ENCODE results near the gene C2orf72.
A peak's percentile ranks its signal among the peaks of the same experiment; 100 is the strongest.
"Not testable (repeated sequence)": the region's sequence is repeated elsewhere in the genome, so short reads cannot be mapped to it uniquely, and the experiment has no call there.

The C2orf72 gene

GRCh38 chr2:231015478-231015877, 21.8 kb upstream of the C2orf72 start:
- no peak for DNase-seq (ENCODE audit: low spot score)

GRCh38 chr2:231015926-231016325, 21.4 kb upstream of the C2orf72 start:
- no peak for DNase-seq (ENCODE audit: low spot score)

GRCh38 chr2:231016566-231017230, 20.6 kb upstream of the C2orf72 start:
- no peak for DNase-seq (ENCODE audit: low spot score)

- DNase-seq (ENCODE audit: low spot score) = no peak
Observed at GRCh38 chr2:231017231-231017598, 20.1 kb upstream of the C2orf72 start.

- no peak for DNase-seq (ENCODE audit: low spot score)
Observed at GRCh38 chr2:231018184-231018583, 19.1 kb upstream of the C2orf72 start.

GRCh38 chr2:231025059-231025458, 12.3 kb upstream of the C2orf72 start:
- not testable (repeated sequence) for DNase-seq (ENCODE audit: low spot score)

GRCh38 chr2:231028889-231029288, 8.4 kb upstream of the C2orf72 start:
- DNase-seq (ENCODE audit: low spot score) = no peak

- no peak for DNase-seq (ENCODE audit: low spot score)
Observed at GRCh38 chr2:231029563-231029962, 7.8 kb upstream of the C2orf72 start.

- DNase-seq (ENCODE audit: low spot score) = no peak
Observed at GRCh38 chr2:231030725-231031124, 6.6 kb upstream of the C2orf72 start.

- DNase-seq (ENCODE audit: low spot score) = no peak
Observed at GRCh38 chr2:231032575-231033140, 4.7 kb upstream of the C2orf72 start.

GRCh38 chr2:231033147-231034132, 3.9 kb upstream of the C2orf72 start:
- no peak for DNase-seq (ENCODE audit: low spot score)

- no peak for DNase-seq (ENCODE audit: low spot score)
Observed at GRCh38 chr2:231034291-231034882, 2.9 kb upstream of the C2orf72 start.

- DNase-seq (ENCODE audit: low spot score) = no peak
Observed at GRCh38 chr2:231036131-231036530, 1.2 kb upstream of the C2orf72 start.

GRCh38 chr2:231036578-231037106, 681 bp upstream of the C2orf72 start:
- DNase-seq (ENCODE audit: low spot score) = no peak

GRCh38 chr2:231037731-231038482, 584 bp downstream of the C2orf72 start:
- DNase-seq (ENCODE audit: low spot score) = peak; percentile 33

GRCh38 chr2:231038483-231039293, 1.4 kb downstream of the C2orf72 start:
- DNase-seq (ENCODE audit: low spot score) = no peak

GRCh38 chr2:231039294-231039664, 2.0 kb downstream of the C2orf72 start:
- DNase-seq (ENCODE audit: low spot score) = no peak

- no peak for DNase-seq (ENCODE audit: low spot score)
Observed at GRCh38 chr2:231039821-231040364, 2.6 kb downstream of the C2orf72 start.

GRCh38 chr2:231041061-231041689, 3.9 kb downstream of the C2orf72 start:
- DNase-seq (ENCODE audit: low spot score) = no peak

GRCh38 chr2:231043796-231044195, 6.5 kb downstream of the C2orf72 start:
- no peak for DNase-seq (ENCODE audit: low spot score)

Data from kidney tubule cell (primary cell).